ENCODE results near the gene RPTOR.

Gene RPTOR

DNA sequence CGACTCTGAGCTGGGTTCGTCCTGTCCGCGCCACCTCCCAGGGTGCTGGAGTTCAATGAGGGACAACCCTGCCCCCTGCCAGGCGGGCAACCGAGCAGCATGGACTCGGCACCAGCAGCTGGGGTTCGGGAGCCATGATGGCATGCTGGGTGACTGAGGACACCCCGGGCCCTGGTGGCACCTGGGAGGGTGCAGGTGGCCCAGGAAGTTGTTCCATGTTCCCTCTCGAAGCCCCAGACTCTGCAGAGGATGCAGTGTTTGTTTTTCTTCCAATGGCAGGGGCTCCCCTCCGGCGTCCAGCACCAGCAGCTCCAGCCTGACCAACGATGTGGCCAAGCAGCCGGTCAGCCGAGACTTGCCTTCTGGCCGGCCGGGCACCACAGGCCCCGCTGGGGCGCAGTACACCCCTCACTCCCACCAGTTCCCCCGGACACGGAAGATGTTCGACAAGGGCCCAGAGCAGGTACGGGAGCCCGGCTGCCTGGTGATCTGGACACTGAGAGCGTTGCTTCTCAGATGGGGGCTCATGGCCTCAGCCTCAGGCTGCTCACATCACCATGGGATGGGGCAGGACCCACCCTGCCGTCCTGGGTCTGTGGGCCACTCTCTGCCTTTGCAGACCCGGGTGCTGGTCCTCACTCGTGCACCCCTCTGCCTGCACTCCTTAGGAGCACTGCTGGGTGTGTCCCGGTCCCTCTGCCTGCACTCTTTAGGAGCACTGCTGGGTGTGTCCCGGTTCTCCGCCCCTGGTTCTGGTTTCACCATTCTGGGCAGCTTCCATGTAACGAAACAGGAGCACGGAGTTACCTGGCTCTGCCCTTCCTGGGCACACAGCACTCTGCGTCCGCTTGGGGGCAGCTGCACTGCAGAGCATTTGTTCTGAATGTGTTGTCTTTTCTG lies 378.8 kb downstream of the RPTOR start:
- no peak for DNase-seq

GRCh38 chr17:80924111-80924806 lies 379.6 kb downstream of the RPTOR start:
- no peak for DNase-seq

GRCh38 chr17:80924807-80925610 lies 380.4 kb downstream of the RPTOR start:
- no peak for DNase-seq

DNA sequence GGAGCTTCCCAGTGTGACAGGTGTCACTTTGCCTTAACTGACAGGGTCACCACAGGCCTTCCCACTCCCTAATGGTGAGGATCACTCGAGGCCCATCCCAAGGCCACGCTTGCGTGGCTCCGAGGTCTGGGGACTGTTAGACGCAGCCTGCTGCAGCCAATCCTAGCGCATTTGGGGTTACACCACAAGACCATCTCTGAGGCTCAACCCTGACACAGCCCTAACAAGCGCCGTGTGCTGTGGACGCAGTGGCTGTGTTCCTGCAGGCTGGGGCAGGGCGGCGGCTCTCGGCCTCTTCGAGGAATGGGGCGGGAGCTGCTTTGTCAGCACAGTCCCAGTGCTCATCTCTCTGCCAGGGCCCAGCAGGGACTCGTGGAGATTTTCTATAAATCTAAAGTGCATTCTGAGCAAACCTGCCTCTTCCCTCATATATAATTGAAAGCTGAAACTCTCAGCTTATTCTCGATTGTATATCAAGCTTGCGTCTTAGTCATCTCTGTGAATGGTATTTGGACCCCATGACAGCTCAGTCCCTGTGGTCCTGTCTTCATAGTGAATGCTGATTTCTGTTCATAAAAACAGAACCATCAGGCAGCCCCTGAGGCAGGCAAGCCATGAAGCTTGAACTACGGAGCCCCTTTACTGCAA lies 381.2 kb downstream of the RPTOR start:
- no peak for DNase-seq

DNA sequence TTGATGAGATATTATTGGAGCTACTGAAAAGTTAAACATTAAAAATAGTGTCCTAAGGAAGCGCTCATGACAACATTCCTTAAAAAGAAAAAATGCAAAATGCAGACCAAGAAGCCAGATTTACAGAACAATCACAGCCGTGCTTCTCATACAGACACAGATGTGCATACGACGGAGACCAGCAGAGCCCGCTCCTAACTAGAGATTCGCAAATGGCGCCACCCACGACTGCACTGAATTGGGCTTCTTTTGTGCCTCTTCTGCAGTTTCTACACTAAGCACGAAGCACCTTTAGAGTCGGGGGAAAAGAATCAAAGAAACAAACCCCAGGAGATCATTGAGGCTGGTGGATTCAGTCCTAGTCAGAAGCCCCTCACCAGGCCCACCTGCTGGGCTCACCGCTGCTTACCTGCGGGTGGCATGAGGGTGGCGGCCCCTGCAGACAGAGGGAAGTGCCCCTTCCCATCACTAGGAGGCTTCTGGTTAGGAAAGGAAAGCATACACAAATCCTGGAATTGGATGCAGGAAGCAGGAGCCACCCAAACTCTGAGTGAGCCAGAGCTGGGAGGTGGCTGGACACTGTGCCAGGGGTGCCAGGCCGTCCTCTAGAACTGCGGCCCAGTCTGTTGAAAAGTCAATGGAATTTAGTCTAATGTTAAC lies 382.1 kb downstream of the RPTOR start:
- DNase-seq, result no peak

- no peak for DNase-seq
These were observed 383.2 kb downstream of the RPTOR start for GRCh38 chr17:80927791-80928216.

DNA sequence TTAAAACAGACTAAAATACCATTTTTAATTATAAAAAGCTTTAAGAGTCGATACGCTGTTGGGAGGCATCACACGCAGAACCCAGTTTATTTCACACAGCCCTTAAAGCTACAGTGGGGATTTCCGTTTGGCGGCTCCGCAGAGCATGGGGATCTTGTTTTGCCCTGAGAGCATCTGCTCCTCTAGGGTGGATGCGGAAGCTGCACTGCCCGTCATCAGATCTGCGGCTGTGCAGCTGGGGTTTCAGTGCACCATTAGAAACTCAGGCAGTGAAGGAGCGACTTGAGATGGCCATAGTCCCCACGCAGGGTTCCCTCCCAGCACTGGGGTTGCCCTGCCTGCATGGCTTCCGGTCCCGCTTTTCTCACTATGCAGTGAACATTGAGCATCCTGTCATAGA lies 384.8 kb downstream of the RPTOR start:
- DNase-seq, result no peak

- DNase-seq, result no peak
These were observed 386.0 kb downstream of the RPTOR start for GRCh38 chr17:80930335-80931279.

- DNase-seq, result no peak
These were observed 387.0 kb downstream of the RPTOR start for GRCh38 chr17:80931421-80932265.

DNA sequence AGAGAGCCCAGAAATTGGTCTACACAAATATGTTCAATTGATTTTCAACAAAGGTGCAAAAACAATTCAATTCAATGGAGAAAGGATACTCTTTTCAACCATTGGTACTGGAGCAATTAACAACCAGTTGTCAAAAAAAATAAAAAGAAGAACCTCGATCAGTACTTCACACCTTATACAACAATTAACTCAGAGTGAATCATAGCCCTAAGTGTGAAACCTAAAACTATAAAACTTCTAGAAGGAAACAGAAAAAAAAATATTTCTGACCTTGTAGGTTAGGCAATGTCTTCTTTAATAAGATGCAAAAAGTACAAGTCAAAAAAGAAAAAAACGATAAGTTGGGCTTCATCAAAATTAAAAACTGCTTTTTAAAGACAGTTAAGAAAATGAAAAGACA lies 390.9 kb downstream of the RPTOR start:
- DNase-seq, result no peak

GRCh38 chr17:80936218-80936617 lies 391.6 kb downstream of the RPTOR start:
- DNase-seq, result no peak

GRCh38 chr17:80936723-80937122 lies 392.1 kb downstream of the RPTOR start:
- DNase-seq, result no peak

DNA sequence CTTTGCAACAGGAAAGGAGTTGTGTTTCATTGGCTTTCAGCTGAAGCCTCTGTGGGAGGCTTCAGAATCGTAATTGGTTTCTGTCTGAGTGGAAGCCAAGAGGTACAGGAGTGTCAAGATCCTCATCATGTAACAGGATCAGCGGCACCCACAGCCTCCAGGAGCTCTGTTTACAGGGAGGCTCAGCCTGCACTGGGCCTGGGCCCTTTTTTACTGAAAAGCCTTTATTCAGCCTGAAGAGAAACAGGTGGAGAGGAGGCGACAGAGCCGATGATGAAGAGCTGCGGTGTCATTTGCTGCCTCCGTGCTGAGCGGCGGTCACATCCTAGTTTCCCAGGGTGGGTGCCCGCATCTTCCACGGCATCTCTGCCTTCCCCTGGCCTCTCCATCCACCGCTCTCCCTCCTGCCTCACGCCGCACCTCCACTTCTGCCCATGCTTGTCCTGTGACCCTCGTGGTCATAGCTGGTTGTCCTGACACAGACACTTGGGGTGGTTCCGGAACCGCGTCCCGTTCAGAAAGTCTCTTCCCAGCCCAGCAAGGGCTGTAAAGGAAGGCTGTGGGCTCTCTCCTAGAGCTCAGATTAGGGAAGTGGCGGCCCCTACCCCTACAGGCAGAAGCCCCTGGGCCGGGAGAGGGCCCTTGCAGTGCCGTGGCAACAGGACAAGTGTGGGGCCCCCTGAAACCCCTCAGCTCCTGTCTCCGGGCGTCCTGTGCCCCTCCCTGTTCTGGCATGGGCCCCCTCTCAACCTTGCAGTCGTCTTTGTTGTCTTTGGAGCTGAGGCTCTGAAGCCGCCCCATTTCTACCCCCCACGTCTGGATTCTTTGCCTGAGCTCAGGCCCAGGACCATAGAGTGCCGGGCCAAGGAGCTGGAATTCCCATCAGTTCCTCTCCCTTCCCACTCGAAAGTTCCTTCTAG lies 393.1 kb downstream of the RPTOR start:
- DNase-seq, result no peak

- no peak for DNase-seq
These were observed 393.9 kb downstream of the RPTOR start for GRCh38 chr17:80938556-80938955.

DNA sequence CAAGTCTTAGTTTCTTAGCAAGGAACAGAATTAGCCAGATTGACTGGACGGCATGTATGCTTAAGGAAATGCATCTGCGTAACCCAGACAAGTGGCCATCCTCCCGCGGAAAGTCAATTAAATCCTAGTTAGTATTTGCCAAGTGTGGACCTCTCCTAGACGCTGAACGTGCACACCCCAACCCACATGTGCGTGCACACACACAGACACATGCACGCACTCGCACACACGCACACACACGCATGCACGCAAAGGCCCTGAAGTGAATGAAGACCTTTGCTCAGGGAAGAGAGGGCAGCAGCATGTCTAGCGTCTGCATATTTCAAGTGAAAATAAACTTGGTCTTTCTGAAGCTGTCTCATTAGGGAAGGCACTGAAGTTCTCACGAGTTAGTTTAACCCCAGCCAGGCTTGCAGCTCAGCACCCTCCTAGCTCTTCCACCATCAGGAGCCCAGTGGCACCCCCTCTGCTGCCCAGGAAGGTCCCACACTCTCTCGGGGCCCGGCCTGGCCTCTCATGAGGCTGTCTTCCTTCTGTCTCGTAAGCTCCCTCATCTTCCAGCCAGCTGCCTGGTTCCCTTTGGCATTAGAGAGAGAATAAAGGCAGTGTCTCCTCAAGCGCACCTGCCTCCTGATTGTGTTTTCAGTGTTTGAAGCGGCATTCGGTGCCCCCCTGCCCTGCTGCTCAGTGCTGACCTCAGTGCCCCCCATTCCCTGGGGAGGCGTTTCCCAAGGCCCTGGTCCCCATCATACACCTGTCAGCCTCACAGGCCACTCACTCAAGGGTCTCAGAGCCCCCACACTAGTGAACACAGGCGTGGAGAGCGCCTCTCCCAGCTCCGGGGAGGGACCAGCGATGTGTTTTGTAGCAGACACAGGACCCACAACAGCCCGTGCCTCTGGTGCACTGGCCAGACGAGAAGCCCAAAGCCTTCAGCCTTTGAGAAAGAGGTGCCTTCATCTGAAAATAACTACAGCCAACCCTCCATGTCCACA lies 394.8 kb downstream of the RPTOR start:
- no peak for DNase-seq

DNA sequence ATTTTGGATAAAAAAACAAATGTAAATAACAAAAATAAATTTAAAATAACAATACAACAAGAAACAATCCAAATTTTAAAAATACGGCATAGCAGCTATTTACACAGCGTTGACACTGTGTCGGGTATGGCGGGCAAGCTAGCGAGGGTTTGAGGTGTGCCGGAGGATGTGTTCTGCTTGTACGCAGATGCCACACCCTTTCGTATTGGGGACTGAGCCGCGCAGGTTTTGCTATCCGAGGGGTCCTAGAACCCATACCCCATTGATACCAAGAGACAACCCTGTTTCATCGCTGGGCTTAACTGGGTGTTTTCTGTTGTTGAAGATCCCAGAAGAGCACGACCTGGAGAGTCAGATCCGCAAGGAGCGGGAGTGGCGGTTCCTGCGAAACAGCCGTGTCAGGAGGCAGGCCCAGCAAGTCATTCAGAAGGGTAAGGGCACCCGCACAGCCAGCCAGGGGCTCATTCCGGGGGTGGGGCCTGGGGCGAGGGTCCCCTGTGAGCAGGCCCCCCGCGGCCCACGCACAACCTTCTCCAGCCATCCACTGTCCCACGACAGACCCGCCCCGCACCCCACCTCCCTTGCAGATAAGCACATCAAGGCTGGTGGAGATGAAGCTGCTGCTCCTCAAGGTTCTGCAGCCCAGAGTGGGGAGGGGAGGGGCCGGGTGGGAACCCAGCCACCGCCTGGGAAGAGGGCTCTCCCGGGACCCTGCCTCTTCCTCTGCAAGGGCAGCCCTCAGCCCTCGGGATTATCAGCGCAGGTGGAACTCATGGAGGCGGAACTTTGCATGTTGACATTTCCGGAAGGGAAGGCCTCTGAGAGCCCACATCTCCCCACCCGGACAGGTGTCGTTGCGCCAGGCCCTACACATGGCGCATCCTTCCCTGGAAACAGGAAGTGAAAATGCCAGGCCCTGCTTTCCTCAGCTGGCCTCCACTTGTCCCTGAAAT lies 395.8 kb downstream of the RPTOR start:
- DNase-seq, result no peak
